Stimulated activated CD8-positive, alpha-beta memory T cell treated with anti-CD3 and anti-CD28 coated beads, Interleukin-2, amount 100 ng/mL, for 1 hour (primary cell): Measurements from ENCODE around the gene LSM12.
"Not testable (repeated sequence)": the region's sequence is repeated elsewhere in the genome, so short reads cannot be mapped to it uniquely, and the experiment has no call there.

Experiments used
- DNase-seq, 2 donors: peaks; one replicate each; pipeline ENCODE4 v3.0.0-alpha.2; 2020; ENCODE audit warnings: low read depth in 2 of 2

Gene LSM12

DNA sequence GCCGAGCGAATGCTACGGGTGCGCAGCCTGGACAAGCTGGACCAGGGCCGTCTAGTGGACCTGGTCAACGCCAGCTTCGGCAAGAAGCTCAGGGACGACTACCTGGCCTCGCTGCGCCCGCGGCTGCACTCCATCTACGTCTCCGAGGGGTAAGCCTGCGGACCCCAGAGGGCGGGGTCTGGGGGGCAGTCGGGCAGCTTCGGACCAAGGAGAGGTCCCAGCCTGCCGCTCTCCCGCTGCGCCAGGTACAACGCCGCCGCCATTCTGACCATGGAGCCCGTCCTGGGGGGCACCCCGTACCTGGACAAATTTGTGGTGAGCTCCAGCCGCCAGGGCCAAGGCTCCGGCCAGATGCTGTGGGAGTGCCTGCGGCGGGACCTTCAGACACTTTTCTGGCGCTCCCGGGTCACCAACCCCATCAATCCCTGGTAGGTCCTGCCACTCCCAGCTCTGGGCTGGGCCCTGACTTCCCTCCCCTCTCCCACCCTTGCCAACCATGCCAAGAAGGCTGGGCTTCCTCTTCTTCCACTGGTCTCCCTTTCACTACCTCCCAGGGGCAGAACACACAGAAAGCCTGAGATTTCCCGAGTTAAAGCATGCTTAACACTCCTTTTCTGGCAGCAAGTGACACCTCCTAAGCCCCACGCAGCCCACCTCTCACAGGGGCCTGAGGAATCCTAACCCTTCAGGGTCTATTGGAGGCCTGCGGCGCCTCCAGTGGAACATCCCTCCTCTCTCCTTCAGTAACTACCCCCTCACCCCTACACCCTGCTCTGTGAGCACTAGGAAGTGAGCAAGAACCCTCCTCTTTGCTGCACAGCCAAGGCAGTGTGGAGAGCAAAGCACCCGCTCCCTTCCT lies 58.9 kb downstream of the LSM12 start:
- DNase-seq: no peak

DNA sequence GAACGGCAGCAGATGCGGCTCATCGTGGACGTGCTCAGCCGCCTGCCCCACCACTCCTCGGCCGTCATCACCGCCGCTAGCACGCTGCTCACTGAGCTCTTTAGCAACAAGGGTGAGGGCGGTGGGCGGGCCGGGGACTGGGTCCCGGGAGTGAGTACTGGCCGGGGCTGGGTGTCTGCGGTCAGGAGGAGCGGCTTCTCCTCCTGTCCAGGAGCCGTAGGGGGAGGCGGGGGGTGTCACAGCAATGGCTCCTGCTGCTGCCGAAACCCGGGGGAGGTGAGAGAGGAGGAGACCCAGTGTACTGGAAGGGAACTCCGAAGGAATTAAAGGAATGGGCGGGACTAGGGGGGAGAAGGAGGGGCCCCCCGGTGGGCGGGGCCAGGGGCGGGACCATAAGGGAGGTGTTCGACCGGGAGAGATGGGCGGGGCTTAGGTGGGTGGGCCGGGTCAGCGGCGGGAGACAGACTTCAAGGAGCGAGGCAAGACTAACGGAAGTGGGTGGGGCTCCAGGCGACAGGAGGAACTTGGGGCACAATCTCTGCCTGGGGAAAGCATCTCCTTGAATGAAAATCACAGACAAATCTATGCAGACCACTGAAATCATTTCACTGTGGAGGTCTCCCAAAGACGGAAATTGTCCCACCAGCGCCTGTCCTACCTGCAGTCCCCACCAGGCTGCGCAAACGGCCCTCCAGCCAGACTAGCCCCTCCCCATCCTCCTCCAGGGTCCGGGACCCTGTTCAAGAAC lies 59.7 kb downstream of the LSM12 start:
- DNase-seq: peak; percentile 92 to 97

DNA sequence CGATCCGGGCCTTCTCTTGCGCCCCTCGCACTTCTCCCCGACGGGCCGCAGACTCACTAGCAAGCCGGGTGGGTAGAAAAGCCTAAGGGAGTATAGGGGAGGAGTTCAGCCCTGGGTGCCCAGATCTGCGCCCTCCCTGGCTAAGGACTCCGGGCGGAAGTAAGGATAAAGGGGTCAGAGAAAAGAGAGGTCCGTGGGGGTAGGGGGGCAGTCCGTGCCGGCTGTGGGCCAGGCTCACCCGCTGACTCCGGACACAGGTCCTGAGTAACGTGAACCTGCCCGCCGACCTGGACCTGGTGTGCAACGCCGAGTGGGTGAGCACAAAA lies 60.2 kb downstream of the LSM12 start:
- DNase-seq: no peak

DNA sequence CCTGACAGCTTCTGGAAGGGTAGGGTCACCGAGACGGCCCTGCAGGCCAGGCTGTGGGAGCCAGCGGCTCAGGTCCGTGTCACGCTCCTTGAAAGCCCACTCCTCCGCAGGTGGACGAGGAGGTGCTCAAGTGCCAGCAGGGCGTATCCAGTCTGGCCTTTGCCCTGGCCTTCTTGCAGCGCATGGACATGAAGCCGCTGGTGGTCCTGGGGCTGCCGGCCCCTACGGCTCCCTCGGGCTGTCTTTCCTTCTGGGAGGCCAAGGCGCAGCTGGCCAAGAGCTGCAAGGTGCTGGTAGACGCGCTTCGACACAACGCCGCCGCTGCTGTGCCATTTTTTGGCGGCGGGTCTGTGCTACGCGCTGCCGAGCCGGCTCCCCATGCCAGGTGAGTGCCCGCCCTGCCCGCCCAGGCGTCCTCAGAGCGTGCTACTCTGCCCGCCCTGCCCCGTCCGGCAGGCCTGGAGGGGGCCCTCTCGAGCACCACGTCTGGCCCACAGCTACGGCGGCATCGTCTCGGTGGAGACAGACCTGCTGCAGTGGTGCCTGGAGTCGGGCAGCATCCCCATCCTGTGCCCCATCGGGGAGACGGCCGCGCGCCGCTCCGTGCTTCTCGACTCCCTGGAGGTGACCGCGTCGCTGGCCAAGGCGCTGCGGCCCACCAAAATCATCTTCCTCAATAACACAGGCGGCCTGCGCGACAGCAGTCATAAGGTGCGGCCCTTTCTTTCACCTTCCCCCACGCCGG lies 60.8 kb downstream of the LSM12 start:
- DNase-seq: no peak

DNA sequence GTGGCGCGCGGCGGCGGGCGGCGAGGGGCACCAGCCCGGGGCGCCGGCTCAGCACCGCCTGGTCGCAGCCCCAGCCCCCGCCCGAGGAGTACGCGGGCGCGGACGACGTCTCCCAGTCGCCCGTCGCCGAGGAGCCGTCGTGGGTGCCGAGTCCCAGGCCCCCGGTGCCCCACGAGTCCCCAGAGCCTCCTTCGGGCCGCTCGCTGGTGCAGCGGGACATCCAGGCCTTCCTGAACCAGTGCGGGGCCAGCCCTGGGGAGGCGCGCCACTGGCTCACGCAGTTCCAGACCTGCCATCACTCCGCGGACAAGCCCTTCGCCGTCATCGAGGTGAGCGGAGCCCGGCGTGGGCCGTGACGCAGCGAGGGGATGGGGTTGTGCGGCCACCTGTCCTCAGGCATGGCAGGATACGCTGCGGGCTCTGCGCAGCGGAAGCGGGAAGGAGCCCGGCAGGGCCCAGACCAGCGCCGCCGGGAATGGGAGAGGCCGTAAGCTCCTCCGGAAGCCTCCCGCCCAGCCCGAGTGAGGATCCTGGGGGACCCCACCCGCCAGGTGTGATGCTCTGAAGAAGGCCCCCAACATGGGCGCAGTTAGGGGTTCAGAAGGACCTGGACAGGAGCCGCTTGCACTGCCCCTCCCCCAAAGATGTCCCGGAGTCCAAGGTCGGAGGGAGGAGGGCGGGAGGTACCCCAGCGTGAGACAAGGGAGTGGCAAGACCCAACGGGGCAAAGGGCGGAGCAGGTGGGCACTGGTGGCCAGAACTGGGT lies 61.5 kb downstream of the LSM12 start:
- no peak for DNase-seq

DNA sequence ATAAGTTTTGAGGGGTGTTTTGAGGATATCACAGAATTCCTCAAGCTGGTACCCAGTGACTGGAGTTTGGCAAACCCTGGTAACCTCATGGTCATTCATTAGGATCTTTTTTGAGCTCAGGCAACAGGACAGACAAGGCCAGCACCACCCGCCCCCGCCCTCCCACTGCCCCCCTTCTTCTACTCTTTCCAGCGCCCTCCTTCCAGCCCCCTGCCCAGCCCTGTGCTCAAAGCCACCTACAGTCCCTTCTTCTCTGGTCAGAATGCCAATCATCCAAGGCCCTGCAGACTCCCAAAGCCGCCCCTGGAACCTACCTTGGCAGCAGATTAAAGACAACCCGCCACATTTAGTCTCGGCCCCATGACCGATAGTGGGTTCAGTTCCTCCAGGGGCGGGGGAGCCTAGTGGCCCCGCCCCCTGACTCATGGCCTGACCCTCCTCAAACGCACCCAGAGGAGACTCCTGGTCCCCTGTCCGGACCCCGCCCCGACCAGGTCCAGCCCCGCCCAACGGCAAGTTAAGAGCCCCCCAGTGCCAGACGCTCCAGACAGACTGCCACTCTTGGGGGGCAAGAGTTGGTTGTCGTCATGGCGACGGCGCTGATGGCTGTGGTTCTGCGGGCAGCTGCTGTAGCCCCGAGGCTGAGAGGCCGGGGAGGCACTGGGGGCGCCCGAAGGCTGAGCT lies 62.3 kb downstream of the LSM12 start, which contains the start of gene NAGS:
Gene NAGS, plus strand, starts transcription at position 546 of the 684 bp plus-strand sequence. Its CDS starts 42 bp downstream, at position 588.
- no peak for DNase-seq

DNA sequence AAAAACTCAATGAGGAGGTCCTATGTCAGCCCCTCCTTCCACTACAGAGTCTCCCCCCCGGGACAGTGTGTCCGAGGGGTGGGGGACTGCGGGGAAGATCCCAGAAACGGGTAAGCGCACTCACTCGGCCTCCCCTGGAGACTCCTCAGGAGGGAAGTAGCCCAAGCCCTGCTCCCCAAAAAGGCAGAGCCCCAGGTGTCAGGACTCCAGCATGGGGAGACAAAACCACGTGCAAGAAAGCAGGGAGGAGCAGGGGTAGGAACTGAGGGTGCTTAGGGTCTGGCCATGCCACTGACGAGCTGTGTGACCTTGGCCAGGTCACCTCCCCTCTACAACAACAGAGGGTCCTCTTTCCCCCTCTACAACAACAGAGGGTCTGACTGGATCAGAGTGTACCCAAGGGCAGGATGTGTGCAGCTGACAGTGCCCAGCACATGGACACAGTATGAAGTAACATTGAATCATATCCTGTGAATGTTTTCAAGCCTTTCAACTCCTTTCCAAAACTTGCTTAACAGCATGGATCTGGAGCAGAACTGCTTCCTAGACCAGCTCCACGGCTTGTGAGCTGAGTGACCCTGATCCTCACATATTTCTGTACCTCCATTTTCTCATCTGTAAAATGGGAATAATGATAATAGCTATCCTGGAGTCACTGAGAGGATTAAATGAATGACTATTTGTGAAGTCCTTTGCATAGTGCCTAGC lies 64.2 kb downstream of the LSM12 start:
- no peak for DNase-seq

DNA sequence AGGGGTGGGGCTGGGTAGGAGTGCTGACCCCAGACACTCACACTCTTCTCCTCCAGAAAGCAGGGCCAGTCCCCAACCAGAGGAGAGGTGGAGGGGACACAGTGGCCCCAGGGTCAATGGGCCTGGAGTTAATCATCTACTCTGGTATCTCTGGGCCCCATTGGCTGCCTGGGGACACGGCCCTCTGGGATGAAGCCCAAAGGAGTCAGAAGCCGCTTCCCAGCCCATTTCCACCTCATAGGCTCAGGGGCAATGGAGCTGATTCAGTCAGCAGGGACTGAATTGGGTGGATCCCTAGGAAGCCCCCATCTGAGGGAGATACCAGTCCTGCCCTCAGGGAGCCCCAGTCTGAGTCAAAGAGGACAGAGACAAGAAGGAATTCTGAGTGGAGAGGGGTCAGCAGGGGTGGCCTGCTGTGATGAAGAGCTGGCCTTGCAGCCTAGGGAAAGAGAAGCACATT lies 65.0 kb downstream of the LSM12 start:
- DNase-seq: no peak

DNA sequence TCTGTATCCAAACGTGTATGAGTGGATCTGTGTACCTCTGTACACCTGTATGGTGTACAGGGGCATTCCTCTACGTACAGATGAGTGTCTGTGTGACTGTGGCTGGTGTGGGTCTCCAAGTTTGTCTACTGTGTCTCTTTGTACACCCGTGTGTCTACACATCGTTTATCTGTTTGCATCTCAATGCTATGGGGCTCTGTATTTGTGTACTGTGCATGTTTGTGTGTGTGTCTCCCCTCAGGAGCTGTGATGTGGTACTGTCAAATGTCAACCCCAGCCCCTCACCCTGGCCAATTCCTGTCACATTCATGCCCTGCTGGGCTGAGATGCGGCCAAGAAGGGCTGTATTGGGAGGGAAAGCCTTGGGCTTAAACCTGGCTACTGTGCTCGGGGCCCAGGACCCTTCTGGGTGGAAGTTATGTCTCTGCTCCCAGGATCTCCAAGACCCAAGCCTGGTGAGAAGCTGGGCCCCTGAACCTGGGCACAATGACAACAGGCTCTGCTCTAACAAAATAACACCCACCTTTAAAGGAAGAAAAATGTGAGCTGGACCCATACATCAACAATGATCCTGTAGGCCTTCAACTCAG lies 65.5 kb downstream of the LSM12 start:
- no peak for DNase-seq

DNA sequence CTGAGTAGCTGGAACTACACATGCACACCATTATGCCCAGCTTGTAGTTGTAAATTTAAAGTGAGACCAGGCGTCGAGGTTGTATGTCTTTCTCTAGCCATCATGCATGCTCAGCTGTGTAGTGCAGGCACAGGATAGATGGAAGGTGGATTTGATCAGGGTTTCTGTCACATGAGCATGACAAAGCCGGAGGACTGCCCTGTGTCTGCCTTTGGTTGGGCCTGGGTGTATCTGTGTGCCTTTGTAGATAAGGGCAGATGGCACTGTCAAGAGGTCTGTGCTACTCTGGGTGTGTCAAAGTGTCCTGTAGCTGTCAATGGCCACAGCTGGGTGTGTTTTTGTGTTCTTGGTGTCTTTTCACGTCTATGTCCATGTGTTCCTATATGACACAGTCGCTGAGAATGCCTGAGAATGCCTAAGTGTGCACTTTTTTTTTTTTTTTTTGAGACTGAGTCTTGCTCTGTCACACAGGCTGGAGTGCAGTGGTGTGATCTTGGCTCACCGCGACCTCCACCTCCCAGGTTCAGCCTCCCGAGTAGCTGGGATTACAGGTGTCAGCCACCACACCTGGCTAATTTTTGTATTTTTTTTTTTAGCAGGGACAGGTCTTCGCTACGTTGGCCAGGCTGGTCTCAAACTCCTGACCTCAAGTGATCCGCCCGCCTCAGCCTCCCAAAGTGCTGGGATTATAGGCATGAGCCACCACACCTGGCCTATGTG lies 66.2 kb downstream of the LSM12 start:
- DNase-seq: no peak

DNA sequence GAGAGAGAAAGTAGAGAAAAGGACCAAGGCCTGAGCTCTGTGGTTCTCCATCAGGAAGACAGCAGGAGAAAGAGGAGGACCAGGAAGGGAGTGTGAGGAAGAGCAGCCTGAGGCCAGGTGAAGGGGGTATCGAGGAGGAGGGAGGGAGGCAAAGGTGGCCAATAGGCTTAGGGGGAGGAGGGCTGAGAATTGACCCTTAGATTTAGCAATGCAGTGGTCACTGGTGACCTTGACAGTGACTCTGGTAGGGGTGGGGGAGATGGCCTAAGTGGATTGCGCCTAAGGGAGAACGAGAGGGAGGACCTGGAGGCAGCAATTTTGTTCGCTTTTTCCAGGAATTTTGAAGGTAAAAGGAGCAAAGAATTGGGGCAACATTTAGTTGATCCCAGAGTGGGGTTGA lies 67.4 kb downstream of the LSM12 start:
- no peak for DNase-seq

DNA sequence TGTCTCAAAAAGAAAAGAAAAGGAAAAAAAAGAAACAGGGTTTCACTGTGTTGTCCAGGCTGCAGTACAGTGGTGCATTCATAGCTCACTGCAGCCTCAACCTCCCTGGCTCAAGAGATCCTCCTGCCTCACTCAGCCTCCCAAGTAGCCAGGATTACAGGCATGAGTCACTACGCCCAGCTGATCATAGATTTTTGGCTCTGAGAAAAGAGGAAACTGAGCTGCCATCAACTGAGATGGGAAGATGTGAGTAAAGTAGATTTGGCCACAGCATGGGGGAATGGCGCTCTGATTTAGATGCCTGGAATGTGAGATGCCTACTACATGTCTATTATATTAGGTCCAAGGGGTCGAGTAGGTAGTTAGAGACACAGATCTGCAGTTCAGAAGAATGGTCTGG lies 67.9 kb downstream of the LSM12 start:
- DNase-seq: no peak

DNA sequence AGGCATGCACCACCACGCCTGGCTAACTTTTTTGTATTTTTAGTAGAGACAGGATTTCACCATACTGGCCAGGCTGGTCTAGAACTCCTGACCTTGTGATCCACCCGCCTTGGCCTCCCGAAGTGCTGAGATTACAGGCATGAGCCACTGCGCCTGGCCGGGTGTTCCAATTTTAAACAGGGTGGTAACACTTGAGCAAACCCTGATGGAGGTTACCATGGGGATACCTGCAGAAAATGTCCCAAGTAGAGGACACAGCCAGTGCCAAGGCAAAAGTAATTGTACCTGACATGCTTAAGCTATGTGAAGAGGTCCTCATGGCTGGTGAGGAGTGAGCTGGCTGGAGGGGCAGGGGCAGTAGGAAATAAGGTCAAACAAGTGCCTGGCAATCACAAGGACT lies 69.3 kb downstream of the LSM12 start:
- DNase-seq: not testable (repeated sequence)

DNA sequence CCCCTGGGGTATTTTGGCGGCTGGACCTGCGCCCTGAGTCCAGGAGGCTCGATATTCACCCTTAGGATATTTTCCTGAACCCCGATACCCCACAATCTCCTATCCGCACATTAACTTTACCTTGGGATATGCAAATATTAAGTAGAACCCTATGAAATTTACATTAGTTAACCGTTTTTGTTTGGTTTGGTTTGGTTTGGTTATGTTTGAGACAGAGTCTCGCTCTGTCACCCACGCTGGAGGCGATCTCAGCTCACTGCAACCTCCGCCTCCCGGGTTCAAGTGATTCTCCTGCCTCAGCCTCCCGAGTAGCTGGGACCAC lies 71.4 kb downstream of the LSM12 start:
- DNase-seq: no peak

DNA sequence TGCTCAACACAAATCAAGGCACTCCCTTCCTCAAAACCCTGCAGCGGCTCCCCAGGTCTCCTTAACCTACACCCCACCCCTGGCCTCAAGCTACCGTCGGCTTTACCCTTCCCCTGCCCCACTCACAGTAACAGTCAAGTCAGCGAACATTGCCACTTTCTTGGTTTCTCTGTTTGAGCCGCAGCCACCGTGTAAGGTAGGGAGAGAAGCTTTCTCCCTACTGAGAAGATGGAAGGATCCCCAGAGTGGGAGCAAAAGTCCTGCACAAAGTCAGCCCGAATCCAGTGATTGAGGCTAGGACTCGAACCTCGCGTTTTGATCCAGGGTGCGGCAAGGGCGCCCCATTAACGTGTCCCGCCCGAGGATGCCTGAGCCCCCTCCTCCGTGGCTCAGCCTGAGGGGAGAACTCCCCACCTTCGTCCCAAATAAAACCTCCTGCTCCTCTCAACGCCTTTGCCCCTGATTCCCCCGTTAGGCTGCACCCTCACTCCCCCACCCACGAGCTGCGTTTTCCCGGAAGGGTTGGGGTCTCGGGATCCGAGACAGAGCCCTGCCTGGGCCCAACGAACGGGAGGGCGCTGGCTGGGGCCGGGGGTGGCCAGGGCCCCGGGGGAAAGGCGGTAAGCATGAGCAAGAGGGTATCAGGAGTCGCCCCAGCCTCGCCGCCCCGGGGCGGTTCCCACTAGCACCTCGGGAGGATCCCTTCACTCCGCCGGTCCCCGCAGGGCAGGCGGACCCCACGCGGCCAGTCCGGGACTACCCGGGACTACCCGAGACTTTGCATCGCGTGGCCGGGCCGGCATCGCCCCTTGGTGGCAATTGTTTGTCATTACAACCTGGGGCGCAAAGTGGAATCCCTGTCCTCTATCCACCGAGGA lies 72.0 kb downstream of the LSM12 start:
- peak; percentile 33 to 43 for DNase-seq

DNA sequence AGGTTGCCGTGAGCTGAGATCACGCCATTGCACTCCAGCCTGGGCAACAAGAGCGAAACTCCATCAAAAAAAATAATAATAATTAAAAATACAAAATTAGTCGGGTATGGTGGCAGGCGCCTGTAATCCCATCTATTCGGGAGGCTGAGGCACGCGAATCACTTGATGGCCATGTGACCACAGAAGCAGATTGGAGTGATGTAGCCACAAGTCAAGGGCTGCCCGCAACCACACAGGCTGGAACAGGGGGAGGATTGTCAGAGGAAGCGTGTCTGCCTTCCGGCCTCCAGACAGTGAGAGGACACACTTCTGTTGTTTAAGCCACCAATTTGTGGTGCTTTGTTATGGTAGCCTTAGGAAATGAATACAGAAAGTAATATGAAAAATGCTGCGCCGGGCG lies 73.8 kb downstream of the LSM12 start:
- DNase-seq: no peak

DNA sequence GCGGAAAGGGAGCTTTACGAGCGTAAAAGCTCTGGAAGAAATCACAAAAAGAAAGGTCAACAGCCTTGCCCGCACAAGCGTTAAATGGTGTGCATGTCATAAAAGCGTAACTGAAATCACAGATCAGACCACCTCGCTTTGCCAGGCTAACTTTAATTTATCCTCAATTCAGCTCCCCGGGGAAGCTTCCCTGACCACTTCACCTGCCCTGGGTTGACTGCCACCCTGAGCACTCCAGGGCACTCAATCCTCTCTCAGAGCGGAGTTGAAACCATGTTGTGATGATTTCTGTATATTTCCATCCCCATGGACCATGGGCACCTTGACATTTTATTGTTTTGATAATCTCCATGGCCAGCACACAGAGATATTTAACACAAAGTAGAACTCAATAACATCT lies 78.2 kb downstream of the LSM12 start:
- no peak for DNase-seq
